SK-N-SH (cell line): ENCODE data around the gene AHRR. TPM values are rescaled to one million over a fixed set of nuclear protein-coding genes. Genes with fewer than 3 reads are reported as not detected.

Experiments used
- CTCF ChIA-PET: fragments of 300-600, 350-600 bp; formaldehyde crosslinking; extraction: SDS; loops from one replicate; lab custom pipeline; 2021; lab: Yijun Ruan, JAX
- POLR2A ChIA-PET: fragments of 350-600 bp; sonication (Branson Sonifier 250); formaldehyde crosslinking; extraction: SDS; loops from one replicate; lab custom pipeline; 2020; ENCODE audit warnings: antibody characterized with exemption, inconsistent platforms; lab: Yijun Ruan, JAX
- DNase-seq: peaks from one replicate; pipeline ENCODE4 v3.0.0; 2012
- H2AFZ ChIP-seq: fragments of 200-600 bp; sonication (generic); 2 replicates; pipeline ENCODE4 v1.8.1; 2016; ENCODE audit warnings: antibody characterized with exemption, mild to moderate bottlenecking, low read depth
- H3F3A ChIP-seq: fragments of 200-600 bp; sonication (generic); replicated peaks from 2 replicates; pipeline ENCODE3; 2016; ENCODE audit warnings: antibody characterized with exemption, mild to moderate bottlenecking; ENCODE audit not compliant: insufficient read depth
- H3K27ac ChIP-seq, 2 experiments: fragments of 200-500 bp in 1 of 2; fragments of 200-600 bp in 1 of 2; sonication (Bioruptor generic) in 1 of 2; sonication (generic), shearing (Covaris generic) in 1 of 2; 2 replicates each; pipeline versions ENCODE4 v1.5.1 to v1.6.1; 2014 to 2016; ENCODE audit warnings: low read depth in 2 of 2, inconsistent platforms in 1 of 2, low read length in 1 of 2, mild to moderate bottlenecking in 1 of 2, mixed read lengths in 1 of 2
- H3K27me3 ChIP-seq: fragments of 200-600 bp; sonication (generic), shearing (Covaris generic); 2 replicates; pipeline ENCODE4 v1.6.1; 2016; ENCODE audit warnings: mixed run types; ENCODE audit not compliant: insufficient read depth
- H3K36me3 ChIP-seq, 2 experiments: fragments of 200-500 bp in 1 of 2; fragments of 200-600 bp in 1 of 2; sonication (Bioruptor generic) in 1 of 2; sonication (generic) in 1 of 2; replicated peaks in 1 of 2; 2 replicates each; pipeline versions ENCODE3 to v1.5.1; 2014 to 2016; ENCODE audit warnings: low read length in 1 of 2, mild to moderate bottlenecking in 1 of 2; ENCODE audit not compliant: insufficient read depth in 2 of 2, control insufficient read depth in 1 of 2
- H3K4me1 ChIP-seq, 2 experiments: fragments of 200-500 bp in 1 of 2; fragments of 200-600 bp in 1 of 2; sonication (Bioruptor generic) in 1 of 2; sonication (generic), shearing (Covaris generic) in 1 of 2; 2 replicates each; pipeline versions ENCODE4 v1.5.1 to v1.6.1; 2014 to 2016; ENCODE audit warnings: low read depth in 1 of 2, low read length in 1 of 2, mixed run types in 1 of 2; ENCODE audit not compliant: insufficient read depth in 2 of 2, control insufficient read depth in 1 of 2
- H3K4me2 ChIP-seq: fragments of 200-600 bp; sonication (generic), shearing (Covaris generic); 2 replicates; pipeline ENCODE4 v1.6.1; 2017; ENCODE audit warnings: mixed run types
- H3K4me3 ChIP-seq, 2 experiments: fragments of 200-500 bp in 1 of 2; fragments of 200-600 bp in 1 of 2; sonication (Bioruptor generic) in 1 of 2; sonication (generic), shearing (Covaris generic) in 1 of 2; 2 replicates each; pipeline versions ENCODE4 v1.5.1 to v1.8.1; 2014 to 2016; ENCODE audit warnings: low read depth in 2 of 2, inconsistent platforms in 1 of 2, low read length in 1 of 2, mild to moderate bottlenecking in 1 of 2, mixed read lengths in 1 of 2, moderate library complexity in 1 of 2
- H3K79me2 ChIP-seq: fragments of 200-600 bp; sonication (generic); 2 replicates; pipeline ENCODE4 v1.8.1; 2017; ENCODE audit warnings: mild to moderate bottlenecking; ENCODE audit not compliant: insufficient read depth
- H3K9ac ChIP-seq: fragments of 200-600 bp; sonication (generic); 2 replicates; pipeline ENCODE4 v1.6.1; 2017; ENCODE audit warnings: mixed run types
- H3K9me2 ChIP-seq: fragments of 200-600 bp; sonication (generic); 2 replicates; pipeline ENCODE4 v1.6.1; 2017; ENCODE audit warnings: mixed run types
- H3K9me3 ChIP-seq: fragments of 200-600 bp; sonication (generic); 2 replicates; pipeline ENCODE4 v1.6.1; 2017; ENCODE audit warnings: mixed run types, mild to moderate bottlenecking, moderate library complexity
- H4K20me1 ChIP-seq: fragments of 200-600 bp; sonication (generic); 2 replicates; pipeline ENCODE4 v1.6.1; 2017; ENCODE audit warnings: mild to moderate bottlenecking, mixed run types; ENCODE audit not compliant: insufficient read depth
- CHD2 ChIP-seq: fragments of 150-350 bp; IDR thresholded peaks from 2 replicates; pipeline ENCODE4 v1.6.1; 2018; ENCODE audit warnings: low read length; ENCODE audit not compliant: partially characterized antibody
- ELF1 ChIP-seq: IDR thresholded peaks from 2 replicates; pipeline ENCODE4 v1.4.0; 2012
- FOSL2 ChIP-seq: IDR thresholded peaks from 2 replicates; pipeline ENCODE4 v1.4.0; 2012; ENCODE audit warnings: low read depth, mild to moderate bottlenecking, moderate library complexity, borderline replicate concordance
- FOXM1 ChIP-seq: IDR thresholded peaks from 2 replicates; pipeline ENCODE4 v1.4.0; 2012; ENCODE audit warnings: low read depth, mild to moderate bottlenecking
- GABPA ChIP-seq: IDR thresholded peaks from 2 replicates; pipeline ENCODE4 v1.4.0; 2012; ENCODE audit warnings: low read depth, mild to moderate bottlenecking
- GATA2 ChIP-seq: sonication (generic); formaldehyde crosslinking; IDR thresholded peaks from 2 replicates; pipeline ENCODE4 v1.5.0; 2020; ENCODE audit warnings: mild to moderate bottlenecking, missing genetic modification reagents
- JUND ChIP-seq: IDR thresholded peaks from 2 replicates; pipeline ENCODE4 v1.4.0; 2012
- MXI1 ChIP-seq: IDR thresholded peaks from 2 replicates; pipeline ENCODE4 v1.6.1; 2012; ENCODE audit warnings: mild to moderate bottlenecking, low read depth, low read length, improper control_type of control experiment
- NRF1 ChIP-seq: IDR thresholded peaks from 2 replicates; pipeline ENCODE4 v1.6.1; 2012; ENCODE audit warnings: low read depth, mild to moderate bottlenecking, low read length
- POLR2AphosphoS5 ChIP-seq: IDR thresholded peaks from 2 replicates; pipeline ENCODE4 v1.6.1; 2012; ENCODE audit warnings: low read depth, low read length
- RFX5 ChIP-seq: IDR thresholded peaks from 2 replicates; pipeline ENCODE4 v1.6.1; 2012; ENCODE audit warnings: mild to moderate bottlenecking, improper control_type of control experiment, low read length
- RXRA ChIP-seq: IDR thresholded peaks from 2 replicates; pipeline ENCODE4 v1.4.0; 2012; ENCODE audit warnings: low read depth, mild to moderate bottlenecking, borderline replicate concordance
- SIN3A ChIP-seq: IDR thresholded peaks from 2 replicates; pipeline ENCODE4 v1.6.1; 2012; ENCODE audit warnings: low read depth, mild to moderate bottlenecking, low read length, moderate library complexity, borderline replicate concordance
- SMC3 ChIP-seq: IDR thresholded peaks from 2 replicates; pipeline ENCODE4 v1.6.1; 2012; ENCODE audit warnings: low read depth, low read length, improper control_type of control experiment
- TAF1 ChIP-seq: IDR thresholded peaks from 2 replicates; pipeline ENCODE4 v1.6.1; 2012; ENCODE audit warnings: low read depth, mild to moderate bottlenecking, low read length, moderate library complexity, borderline replicate concordance
- TEAD4 ChIP-seq: IDR thresholded peaks from 2 replicates; pipeline ENCODE4 v1.4.0; 2012; ENCODE audit warnings: mild to moderate bottlenecking, borderline replicate concordance; ENCODE audit not compliant: insufficient read depth
- WGBS: methylation state at CpG from one replicate; pipeline ENCODE4 v1.1.6; 2017; ENCODE audit warnings: low lambda C conversion rate; 5-methylcytosine and 5-hydroxymethylcytosine counted together
- polyA plus RNA-seq, 3 experiments: library from polyadenylated mRNA; depleted of rRNA; stranded (reverse); fragments of >200 nt; gene quantifications; 2 replicates each; pipeline ENCODE4 v1.2.3, GENCODE V29; 2012
- TF ChIP-seq, protein P1 (sequence below): fragments of 150-350 bp; IDR thresholded peaks from 2 replicates; pipeline ENCODE4 v1.6.1; 2017; ENCODE audit warnings: antibody characterized with exemption, low read length, low read depth, borderline replicate concordance
- TF ChIP-seq, protein P2 (sequence below): IDR thresholded peaks from 2 replicates; pipeline ENCODE4 v1.4.0; 2012; ENCODE audit warnings: low read depth, borderline replicate concordance

The AHRR gene
- polyA plus RNA-seq, 1 of the 3 experiments (the other 2 are of a cell fraction): 0.71 TPM

GRCh38 chr5:447501-447900 lies 126.0 kb downstream of the AHRR start:
- Histone ChIP-seq H3K9me2 (no peaks in the 10 kb centered on the region), H3K79me2 (peaks cover 48% of the 10 kb centered on the region), H2AFZ (no peak overlapping the region), H3K4me2 (no peak overlapping the region), H4K20me1 (no peaks in the 10 kb centered on the region; the same call in 1 of the 2 replicates), H3K36me3 (peaks cover 44 to 60% of the 10 kb centered on the region in 2 experiments), H3K9ac (no peak overlapping the region), H3K4me3 (no peak overlapping the region), H3K9me3 (peaks cover 11% of the 10 kb centered on the region), H3K27me3 (no peaks in the 10 kb centered on the region), H3F3A (no peaks in the 10 kb centered on the region), H3K4me1 (peaks cover 0 to 11% of the 10 kb centered on the region in 2 experiments; a peak in 1 of 4 replicates), H3K27ac (no peak overlapping the region)
- CTCF ChIA-PET: interaction anchor here (0.9 to 2.0 kb wide), 14 partner anchors 10 to 446 kb away, joined by 3 to 14 read pairs (median 4); partner anchors contain the start of genes AHRR, BRD9 and TRIP13
- 93% methylated on average over 21 of the region's 21 CpGs for WGBS
- no peak for DNase-seq
- TF ChIP-seq GABPA: no peak
- TF ChIP-seq, protein P1, sequence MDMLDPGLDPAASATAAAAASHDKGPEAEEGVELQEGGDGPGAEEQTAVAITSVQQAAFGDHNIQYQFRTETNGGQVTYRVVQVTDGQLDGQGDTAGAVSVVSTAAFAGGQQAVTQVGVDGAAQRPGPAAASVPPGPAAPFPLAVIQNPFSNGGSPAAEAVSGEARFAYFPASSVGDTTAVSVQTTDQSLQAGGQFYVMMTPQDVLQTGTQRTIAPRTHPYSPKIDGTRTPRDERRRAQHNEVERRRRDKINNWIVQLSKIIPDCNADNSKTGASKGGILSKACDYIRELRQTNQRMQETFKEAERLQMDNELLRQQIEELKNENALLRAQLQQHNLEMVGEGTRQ: no peak
- no peak for TF ChIP-seq SMC3
- no peak for TF ChIP-seq POLR2AphosphoS5
- TF ChIP-seq GATA2 (CRISPR knock-in tag): no peak
- no peak for TF ChIP-seq FOSL2
- POLR2A ChIA-PET: no interaction called here

GRCh38 chr5:448061-448765 lies 126.7 kb downstream of the AHRR start:
- H3K79me2 ChIP-seq: peaks cover 47% of the 10 kb centered on the region
- CTCF ChIA-PET: interaction anchor here (1.0 to 1.3 kb wide), 2 partner anchors 10 to 131 kb away, joined by 3 read pairs; no protein-coding TSS in a partner anchor
- no peak for DNase-seq

More at GRCh38 chr5:448061-448765, 126.7 kb downstream of the AHRR start:
- no peaks in the 10 kb centered on the region for H3F3A ChIP-seq
- no peak overlapping the region for H3K9ac ChIP-seq
- H3K36me3 ChIP-seq: peaks cover 51 to 67% of the 10 kb centered on the region in 2 experiments
- no peak overlapping the region for H2AFZ ChIP-seq
- no peaks in the 10 kb centered on the region for H3K27me3 ChIP-seq
- WGBS: 92% methylated on average over 18 of the region's 21 CpGs
- no peak overlapping the region for H3K4me3 ChIP-seq
- TF ChIP-seq TEAD4 (no peak), CHD2 (no peak), FOSL2 (no peak), GABPA (no peak), SMC3 (no peak), NRF1 (no peak), JUND (no peak), RXRA (no peak), TAF1 (no peak), ELF1 (no peak), SIN3A (no peak), FOXM1 (no peak), MXI1 (no peak), RFX5 (no peak)
- TF ChIP-seq, protein P2, sequence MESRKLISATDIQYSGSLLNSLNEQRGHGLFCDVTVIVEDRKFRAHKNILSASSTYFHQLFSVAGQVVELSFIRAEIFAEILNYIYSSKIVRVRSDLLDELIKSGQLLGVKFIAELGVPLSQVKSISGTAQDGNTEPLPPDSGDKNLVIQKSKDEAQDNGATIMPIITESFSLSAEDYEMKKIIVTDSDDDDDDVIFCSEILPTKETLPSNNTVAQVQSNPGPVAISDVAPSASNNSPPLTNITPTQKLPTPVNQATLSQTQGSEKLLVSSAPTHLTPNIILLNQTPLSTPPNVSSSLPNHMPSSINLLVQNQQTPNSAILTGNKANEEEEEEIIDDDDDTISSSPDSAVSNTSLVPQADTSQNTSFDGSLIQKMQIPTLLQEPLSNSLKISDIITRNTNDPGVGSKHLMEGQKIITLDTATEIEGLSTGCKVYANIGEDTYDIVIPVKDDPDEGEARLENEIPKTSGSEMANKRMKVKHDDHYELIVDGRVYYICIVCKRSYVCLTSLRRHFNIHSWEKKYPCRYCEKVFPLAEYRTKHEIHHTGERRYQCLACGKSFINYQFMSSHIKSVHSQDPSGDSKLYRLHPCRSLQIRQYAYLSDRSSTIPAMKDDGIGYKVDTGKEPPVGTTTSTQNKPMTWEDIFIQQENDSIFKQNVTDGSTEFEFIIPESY: no peak
- TF ChIP-seq, protein P1: no peak
- POLR2A ChIA-PET: no interaction called here
- H3K9me2 ChIP-seq: no peaks in the 10 kb centered on the region
- H3K9me3 ChIP-seq: peaks cover 11% of the 10 kb centered on the region
- H4K20me1 ChIP-seq: no peaks in the 10 kb centered on the region; the same call in 1 of the 2 replicates
- H3K4me2 ChIP-seq: no peak overlapping the region
- no peak overlapping the region for H3K27ac ChIP-seq
- peaks cover 0 to 11% of the 10 kb centered on the region in 2 experiments; a peak in 1 of 4 replicates for H3K4me1 ChIP-seq
